GM18861 (cell line): ENCODE measurements around the gene MCRS1.

Source experiments
- ATAC-seq: cut with Tn5 transposase; IDR thresholded peaks from one replicate; pipeline ENCODE4 v1.9.1; 2021; ENCODE audit not compliant: unreplicated experiment

Gene MCRS1

GRCh38 chr12:49557187-49557916 is 10.6 kb downstream of the MCRS1 start:
- no peak for ATAC-seq

GRCh38 chr12:49556391-49557186 is 11.4 kb downstream of the MCRS1 start:
- no peak for ATAC-seq

- no peak for ATAC-seq
These were observed 12.1 kb downstream of the MCRS1 start for GRCh38 chr12:49555631-49556390.

GRCh38 chr12:49554266-49554665 is 13.7 kb downstream of the MCRS1 start:
- no peak for ATAC-seq

GRCh38 chr12:49553512-49554088 is 14.3 kb downstream of the MCRS1 start:
- no peak for ATAC-seq

- ATAC-seq, result no peak
These were observed 15.0 kb downstream of the MCRS1 start for GRCh38 chr12:49552899-49553298.

- ATAC-seq, result no peak
These were observed 15.5 kb downstream of the MCRS1 start for GRCh38 chr12:49552425-49552824.

GRCh38 chr12:49552014-49552413 is 15.9 kb downstream of the MCRS1 start:
- ATAC-seq, result no peak

GRCh38 chr12:49550693-49551252 is 17.2 kb downstream of the MCRS1 start:
- no peak for ATAC-seq

- ATAC-seq, result no peak
These were observed 17.9 kb downstream of the MCRS1 start for GRCh38 chr12:49549735-49550692.

- no peak for ATAC-seq
These were observed 18.9 kb downstream of the MCRS1 start for GRCh38 chr12:49548822-49549648.

- no peak for ATAC-seq
These were observed 19.5 kb downstream of the MCRS1 start for GRCh38 chr12:49548481-49548821.

GRCh38 chr12:49547090-49547690 is 20.8 kb downstream of the MCRS1 start:
- ATAC-seq, result no peak

- ATAC-seq, result no peak
These were observed 21.5 kb downstream of the MCRS1 start for GRCh38 chr12:49546481-49546880.

- no peak for ATAC-seq
These were observed 22.1 kb downstream of the MCRS1 start for GRCh38 chr12:49545815-49546214.

GRCh38 chr12:49543914-49544815 is 23.8 kb downstream of the MCRS1 start:
- ATAC-seq, result no peak

GRCh38 chr12:49543221-49543913 is 24.6 kb downstream of the MCRS1 start:
- no peak for ATAC-seq
